Stomach (tissue), 9 donors: ENCODE results near the gene FAM168A. TPM values are rescaled to one million over a fixed set of nuclear protein-coding genes. Genes with fewer than 3 reads are reported as not detected.

Experiments
- DNase-seq, 2 donors: peaks; one replicate each; pipeline versions ENCODE4 v3.0.0 to v3.0.0-alpha.2; 2013 to 2019
- H3K27ac ChIP-seq, 5 donors: fragments of 200-600 bp in 4 of 5; sonication (generic) in 4 of 5; one replicate each; pipeline ENCODE4 v1.5.1; 2013 to 2019; ENCODE audit warnings: mild to moderate bottlenecking in 1 of 5, moderate library complexity in 1 of 5
- H3K27me3 ChIP-seq, 3 donors: fragments of 200-600 bp; sonication (generic); one replicate each; pipeline ENCODE4 v1.5.1; 2017 to 2019; ENCODE audit warnings: mixed run types in 1 of 3
- H3K36me3 ChIP-seq, 4 donors: fragments of 200-600 bp; sonication (generic); 1 replicate in 3 of 4; 2 replicates in 1 of 4; pipeline ENCODE4 v1.5.1; 2016 to 2019
- H3K4me1 ChIP-seq, 4 donors: fragments of 200-600 bp; sonication (generic); one replicate each; pipeline ENCODE4 v1.5.1; 2016 to 2019
- H3K4me3 ChIP-seq, 4 donors: fragments of 200-600 bp; sonication (generic) in 3 of 4; one replicate each; pipeline ENCODE4 v1.5.1; 2016 to 2019; ENCODE audit warnings: mild to moderate bottlenecking in 1 of 4
- H3K9me3 ChIP-seq, 4 donors: fragments of 200-600 bp; sonication (generic); one replicate each; pipeline ENCODE4 v1.5.1; 2016 to 2019
- EP300 ChIP-seq: sonication (generic); formaldehyde crosslinking; IDR thresholded peaks from one replicate; pipeline ENCODE4 v1.6.1; 2017; ENCODE audit warnings: antibody characterized with exemption
- POLR2A ChIP-seq, 4 donors: fragments of 450-650 bp; IDR thresholded peaks; one replicate each; pipeline ENCODE4 v1.6.1; 2016; ENCODE audit warnings: antibody characterized with exemption in 4 of 4, control low read depth in 2 of 4, mild to moderate bottlenecking in 1 of 4, moderate library complexity in 1 of 4
- POLR2AphosphoS5 ChIP-seq, 3 donors: sonication (generic); formaldehyde crosslinking; IDR thresholded peaks; one replicate each; pipeline ENCODE4 v1.6.1; 2016; ENCODE audit warnings: antibody characterized with exemption in 3 of 3
- WGBS, 5 donors: extraction: QIAGEN DNeasy Blood & Tissue Kit in 3 of 5; methylation state at CpG; one replicate each; pipeline versions ENCODE4 v1.1.5 to v1.1.7; 2013 to 2018; 5-methylcytosine and 5-hydroxymethylcytosine counted together
- intact Hi-C: fragments of 100-400 bp; cut with DNase I; formaldehyde crosslinking; loops from one replicate; pipeline ENCODE4 v1.15.1; 2023; ENCODE audit warnings: low total_unique reads
- polyA plus RNA-seq, 3 donors: library from polyadenylated mRNA; stranded (reverse); fragments of 200-250 nt; gene quantifications; one replicate each; pipeline ENCODE4 v1.2.3, GENCODE V29; 2013
- total RNA-seq, 5 donors: library from RNA; depleted of rRNA; stranded (reverse); fragments of >200 nt; gene quantifications; one replicate each; pipeline versions ENCODE4 v1.1.0 to v1.2.3, GENCODE V29; 2014 to 2016
- TF ChIP-seq, protein P1 (sequence below), 7 experiments: fragments of 450-650 bp in 4 of 7; fragments of 200-600 bp in 3 of 7; sonication (generic) in 3 of 7; IDR thresholded peaks; one replicate each; pipeline ENCODE4 v1.5.1; 2016 to 2019; ENCODE audit warnings: antibody characterized with exemption in 7 of 7, control low read depth in 2 of 7, mild to moderate bottlenecking in 1 of 7
- donor health status: healthy with polysubstance abuse.
- donor health status: Bipolar disorder and iron deficiency.
- donor health status: healthy.

FAM168A gene
- total and polyA plus RNA-seq, 8 donors = 4.3 to 25.4 (median 6.3) TPM

- Histone ChIP-seq H3K36me3 (no peaks in the 10 kb centered on the region), H3K27me3 (no peaks in the 10 kb centered on the region), H3K27ac (no peak overlapping the region), H3K4me1 (peaks cover 3 to 32% (median 16%) of the 10 kb centered on the region in 4 donors), H3K4me3 (no peak overlapping the region), H3K9me3 (no peaks in the 10 kb centered on the region)
- intact Hi-C loops = no loop called here
- TF ChIP-seq, protein P1, sequence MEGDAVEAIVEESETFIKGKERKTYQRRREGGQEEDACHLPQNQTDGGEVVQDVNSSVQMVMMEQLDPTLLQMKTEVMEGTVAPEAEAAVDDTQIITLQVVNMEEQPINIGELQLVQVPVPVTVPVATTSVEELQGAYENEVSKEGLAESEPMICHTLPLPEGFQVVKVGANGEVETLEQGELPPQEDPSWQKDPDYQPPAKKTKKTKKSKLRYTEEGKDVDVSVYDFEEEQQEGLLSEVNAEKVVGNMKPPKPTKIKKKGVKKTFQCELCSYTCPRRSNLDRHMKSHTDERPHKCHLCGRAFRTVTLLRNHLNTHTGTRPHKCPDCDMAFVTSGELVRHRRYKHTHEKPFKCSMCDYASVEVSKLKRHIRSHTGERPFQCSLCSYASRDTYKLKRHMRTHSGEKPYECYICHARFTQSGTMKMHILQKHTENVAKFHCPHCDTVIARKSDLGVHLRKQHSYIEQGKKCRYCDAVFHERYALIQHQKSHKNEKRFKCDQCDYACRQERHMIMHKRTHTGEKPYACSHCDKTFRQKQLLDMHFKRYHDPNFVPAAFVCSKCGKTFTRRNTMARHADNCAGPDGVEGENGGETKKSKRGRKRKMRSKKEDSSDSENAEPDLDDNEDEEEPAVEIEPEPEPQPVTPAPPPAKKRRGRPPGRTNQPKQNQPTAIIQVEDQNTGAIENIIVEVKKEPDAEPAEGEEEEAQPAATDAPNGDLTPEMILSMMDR (IDR thresholded peaks at IDR 0.05) = no peak
- DNase-seq = no peak
Observed at GRCh38 chr11:73537969-73538368, 59.9 kb downstream of the FAM168A start.

DNA sequence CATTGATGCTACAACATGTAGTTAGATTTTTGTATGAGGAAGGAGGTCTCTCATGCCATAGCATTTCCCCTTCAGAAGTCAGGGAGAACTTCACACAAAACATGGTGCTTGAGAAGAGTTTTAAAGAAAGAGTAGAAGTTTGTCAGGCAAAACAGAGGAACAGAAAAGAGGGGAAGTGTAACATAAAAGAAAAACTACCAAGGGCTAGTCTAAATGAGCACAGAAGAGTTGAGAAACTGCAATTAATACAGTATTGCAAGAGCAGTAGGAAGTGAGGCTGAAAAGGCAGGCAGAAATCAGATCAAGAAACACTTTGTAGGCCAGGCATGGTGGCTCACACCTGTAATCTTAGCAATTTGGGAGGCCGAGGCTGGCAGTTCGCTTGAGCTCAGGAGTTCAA lies 61.0 kb downstream of the FAM168A start:
- H3K4me3 ChIP-seq = no peak overlapping the region
- intact Hi-C loops = no loop called here
- peaks cover under 1 to 28% (median 15%) of the 10 kb centered on the region in 4 donors for H3K4me1 ChIP-seq
- WGBS, 5 donors = 91 to 100% (median 100%) methylated on average over 2 of the region's 2 CpGs
- H3K27me3 ChIP-seq = no peaks in the 10 kb centered on the region
- H3K27ac ChIP-seq = no peak overlapping the region
- no peaks in the 10 kb centered on the region for H3K9me3 ChIP-seq
- H3K36me3 ChIP-seq = no peaks in the 10 kb centered on the region
- TF ChIP-seq POLR2AphosphoS5 (IDR thresholded peaks at IDR 0.05) = no peak
- TF ChIP-seq EP300 = no peak
- TF ChIP-seq POLR2A (IDR thresholded peaks at IDR 0.05) = no peak
- TF ChIP-seq, protein P1 (IDR thresholded peaks at IDR 0.05) = no peak
- DNase-seq = no peak

DNA sequence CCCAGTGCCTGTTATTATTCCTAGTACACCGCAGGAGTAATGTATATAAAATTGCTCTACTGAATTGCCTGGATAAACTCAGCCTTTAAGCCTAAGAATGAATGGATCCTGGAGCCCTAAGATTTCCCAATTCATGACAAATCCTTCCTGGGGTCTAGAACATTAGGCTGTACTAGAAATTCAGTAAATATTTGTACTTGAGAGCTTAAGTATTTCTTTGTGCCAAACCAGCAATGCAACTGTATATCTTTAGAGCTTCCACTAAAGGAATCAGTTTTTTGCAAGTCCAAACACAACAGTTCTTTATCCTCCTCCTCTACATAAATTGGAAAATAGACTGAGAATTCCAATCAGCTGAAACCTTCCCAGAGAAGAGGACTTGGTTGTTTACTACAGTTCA lies 65.6 kb downstream of the FAM168A start:
- Histone ChIP-seq H3K27me3 (no peaks in the 10 kb centered on the region), H3K4me3 (no peak overlapping the region), H3K27ac (no peak overlapping the region), H3K9me3 (no peaks in the 10 kb centered on the region), H3K4me1 (peaks cover 11 to 42% (median 22%) of the 10 kb centered on the region in 4 donors), H3K36me3 (no peaks in the 10 kb centered on the region)
- intact Hi-C loops = no loop called here
- TF ChIP-seq POLR2AphosphoS5 (IDR thresholded peaks at IDR 0.05) (no peak), POLR2A (IDR thresholded peaks at IDR 0.05) (no peak), EP300 (no peak)
- TF ChIP-seq, protein P1 (IDR thresholded peaks at IDR 0.05) = no peak
- 67 to 94% (median 84%) methylated on average over 1 of the region's 1 CpG for WGBS, 5 donors
- no peak for DNase-seq

- Histone ChIP-seq H3K36me3 (no peaks in the 10 kb centered on the region), H3K9me3 (no peaks in the 10 kb centered on the region), H3K4me1 (peaks cover 11 to 49% (median 25%) of the 10 kb centered on the region in 4 donors), H3K4me3 (no peak overlapping the region), H3K27me3 (no peaks in the 10 kb centered on the region), H3K27ac (no peak overlapping the region)
- DNase-seq = no peak
- 40 to 58% (median 50%) methylated on average over 1 of the region's 1 CpG for WGBS, 5 donors
- intact Hi-C loops = no loop called here
- TF ChIP-seq POLR2A (IDR thresholded peaks at IDR 0.05) = no peak
Observed at GRCh38 chr11:73531386-73531785, 66.5 kb downstream of the FAM168A start.

- WGBS, 5 donors = 76 to 95% (median 82%) methylated on average over 4 of the region's 4 CpGs
- no peaks in the 10 kb centered on the region for H3K9me3 ChIP-seq
- no peaks in the 10 kb centered on the region for H3K27me3 ChIP-seq
- H3K27ac ChIP-seq = no peak overlapping the region
- intact Hi-C loops = no loop called here
- TF ChIP-seq EP300 = no peak
- TF ChIP-seq, protein P1 (IDR thresholded peaks at IDR 0.05) = no peak
- TF ChIP-seq POLR2AphosphoS5 (IDR thresholded peaks at IDR 0.05) = no peak
- TF ChIP-seq POLR2A (IDR thresholded peaks at IDR 0.05) = no peak
- no peaks in the 10 kb centered on the region for H3K36me3 ChIP-seq
- peaks cover 11 to 49% (median 27%) of the 10 kb centered on the region in 4 donors for H3K4me1 ChIP-seq
- no peak overlapping the region for H3K4me3 ChIP-seq
- DNase-seq = no peak
Observed at GRCh38 chr11:73530109-73530508, 67.8 kb downstream of the FAM168A start.
